Fibroblast of villous mesenchyme (primary cell): ENCODE results near the gene SIX3. TPM values are rescaled to one million over a fixed set of nuclear protein-coding genes. Genes with fewer than 3 reads are reported as not detected.

Source experiments
- DNase-seq: peaks from one replicate; pipeline ENCODE4 v3.0.0-alpha.2; 2010; ENCODE audit warnings: low read depth
- H3K4me3 ChIP-seq: 2 replicates; pipeline ENCODE4 v1.5.1; 2011; ENCODE audit warnings: low read depth, mild to moderate bottlenecking, low read length
- CTCF ChIP-seq: IDR thresholded peaks from 2 replicates; pipeline ENCODE4 v1.5.1; 2012; ENCODE audit warnings: low read depth, mild to moderate bottlenecking, low read length; ENCODE audit not compliant: insufficient read depth
- total RNA-seq: library from RNA; depleted of rRNA; stranded (reverse); fragments of >200 nt; gene quantifications from 2 replicates; pipeline ENCODE4 v1.2.3, GENCODE V29; 2012

The SIX3 gene
- total RNA-seq, 1 donor, result not detected

GRCh38 chr2:44943693-44944101 is 2.2 kb downstream of the SIX3 start:
- H3K4me3 ChIP-seq, result no peak overlapping the region
- DNase-seq, result no peak
- TF ChIP-seq CTCF, result no peak

GRCh38 chr2:44944102-44944951 is 2.8 kb downstream of the SIX3 start:
- DNase-seq, result no peak
- no peak for TF ChIP-seq CTCF
- H3K4me3 ChIP-seq, result no peak overlapping the region

- no peak for TF ChIP-seq CTCF
- DNase-seq, result no peak
- H3K4me3 ChIP-seq, result no peak overlapping the region
These were observed 3.6 kb downstream of the SIX3 start for GRCh38 chr2:44944952-44945612.

- H3K4me3 ChIP-seq, result no peak overlapping the region
- TF ChIP-seq CTCF, result no peak
- DNase-seq, result no peak
These were observed 4.3 kb downstream of the SIX3 start for GRCh38 chr2:44945676-44946371.

- TF ChIP-seq CTCF, result no peak
- no peak for DNase-seq
- no peak overlapping the region for H3K4me3 ChIP-seq
These were observed 5.0 kb downstream of the SIX3 start for GRCh38 chr2:44946372-44947027.

GRCh38 chr2:44947028-44947375 is 5.5 kb downstream of the SIX3 start:
- H3K4me3 ChIP-seq, result no peak overlapping the region
- TF ChIP-seq CTCF, result no peak
- no peak for DNase-seq
